ENCODE results near the gene GANAB.
"Not testable (repeated sequence)": the region's sequence is repeated elsewhere in the genome, so short reads cannot be mapped to it uniquely, and the experiment has no call there.

The GANAB gene

GRCh38 chr11:62676698-62677097 lies 30.3 kb upstream of the GANAB start:
- DNase-seq (ENCODE audit: low read depth): no peak
- TF ChIP-seq CTCF (IDR thresholded peaks at IDR 0.05; ENCODE audit: control insufficient read depth, extremely low read depth, insufficient read depth): no peak
- no peak overlapping the region for H3K4me3 ChIP-seq (ENCODE audit: low read depth, low read length)

GRCh38 chr11:62675415-62675814 lies 29.0 kb upstream of the GANAB start:
- DNase-seq (ENCODE audit: low read depth); H3K4me3 ChIP-seq (ENCODE audit: low read depth, low read length): not testable (repeated sequence)

GRCh38 chr11:62673196-62673525 lies 26.7 kb upstream of the GANAB start:
- DNase-seq (ENCODE audit: low read depth): no peak
- TF ChIP-seq CTCF (IDR thresholded peaks at IDR 0.05; ENCODE audit: control insufficient read depth, extremely low read depth, insufficient read depth): no peak

GRCh38 chr11:62671608-62672389 lies 25.4 kb upstream of the GANAB start, which contains the start of the genes LBHD1 and UQCC3:
TSS of gene LBHD1 (minus strand) at chr11:62672267. CDS start at chr11:62670031, 2,236 bp downstream.
TSS of gene UQCC3 (plus strand) at chr11:62671673. CDS start at chr11:62671746, 73 bp downstream.
- TF ChIP-seq CTCF (IDR thresholded peaks at IDR 0.05; ENCODE audit: control insufficient read depth, extremely low read depth, insufficient read depth): no peak
- H3K4me3 ChIP-seq (ENCODE audit: low read depth, low read length): peak within 1 kb of the TSS; percentile 89
- DNase-seq (ENCODE audit: low read depth): no peak

More at GRCh38 chr11:62673196-62673525, 26.7 kb upstream of the GANAB start:
- H3K4me3 ChIP-seq (ENCODE audit: low read depth, low read length): no peak overlapping the region

- no peak for TF ChIP-seq CTCF (IDR thresholded peaks at IDR 0.05; ENCODE audit: control insufficient read depth, extremely low read depth, insufficient read depth)
- H3K4me3 ChIP-seq (ENCODE audit: low read depth, low read length): peak overlapping the region; percentile 89
- no peak for DNase-seq (ENCODE audit: low read depth)
Observed at GRCh38 chr11:62671236-62671607, 24.8 kb upstream of the GANAB start.

- no peak overlapping the region for H3K4me3 ChIP-seq (ENCODE audit: low read depth, low read length)
- peak; percentile 71 for DNase-seq (ENCODE audit: low read depth)
- no peak for TF ChIP-seq CTCF (IDR thresholded peaks at IDR 0.05; ENCODE audit: control insufficient read depth, extremely low read depth, insufficient read depth)
Observed at GRCh38 chr11:62669420-62670161, 23.2 kb upstream of the GANAB start.

GRCh38 chr11:62667460-62667859 lies 21.0 kb upstream of the GANAB start:
- H3K4me3 ChIP-seq (ENCODE audit: low read depth, low read length): no peak overlapping the region
- no peak for DNase-seq (ENCODE audit: low read depth)
- no peak for TF ChIP-seq CTCF (IDR thresholded peaks at IDR 0.05; ENCODE audit: control insufficient read depth, extremely low read depth, insufficient read depth)
